GM12872 (cell line): ENCODE results near the gene SMAGP.

Experiments used
- TF ChIP-seq, protein P1 (sequence below): IDR thresholded peaks from 3 replicates; pipeline ENCODE4 v1.5.1; 2011; ENCODE audit warnings: low read depth, mild to moderate bottlenecking, low read length, moderate library complexity; ENCODE audit not compliant: insufficient read depth

Gene SMAGP, protein sequence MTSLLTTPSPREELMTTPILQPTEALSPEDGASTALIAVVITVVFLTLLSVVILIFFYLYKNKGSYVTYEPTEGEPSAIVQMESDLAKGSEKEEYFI

DNA sequence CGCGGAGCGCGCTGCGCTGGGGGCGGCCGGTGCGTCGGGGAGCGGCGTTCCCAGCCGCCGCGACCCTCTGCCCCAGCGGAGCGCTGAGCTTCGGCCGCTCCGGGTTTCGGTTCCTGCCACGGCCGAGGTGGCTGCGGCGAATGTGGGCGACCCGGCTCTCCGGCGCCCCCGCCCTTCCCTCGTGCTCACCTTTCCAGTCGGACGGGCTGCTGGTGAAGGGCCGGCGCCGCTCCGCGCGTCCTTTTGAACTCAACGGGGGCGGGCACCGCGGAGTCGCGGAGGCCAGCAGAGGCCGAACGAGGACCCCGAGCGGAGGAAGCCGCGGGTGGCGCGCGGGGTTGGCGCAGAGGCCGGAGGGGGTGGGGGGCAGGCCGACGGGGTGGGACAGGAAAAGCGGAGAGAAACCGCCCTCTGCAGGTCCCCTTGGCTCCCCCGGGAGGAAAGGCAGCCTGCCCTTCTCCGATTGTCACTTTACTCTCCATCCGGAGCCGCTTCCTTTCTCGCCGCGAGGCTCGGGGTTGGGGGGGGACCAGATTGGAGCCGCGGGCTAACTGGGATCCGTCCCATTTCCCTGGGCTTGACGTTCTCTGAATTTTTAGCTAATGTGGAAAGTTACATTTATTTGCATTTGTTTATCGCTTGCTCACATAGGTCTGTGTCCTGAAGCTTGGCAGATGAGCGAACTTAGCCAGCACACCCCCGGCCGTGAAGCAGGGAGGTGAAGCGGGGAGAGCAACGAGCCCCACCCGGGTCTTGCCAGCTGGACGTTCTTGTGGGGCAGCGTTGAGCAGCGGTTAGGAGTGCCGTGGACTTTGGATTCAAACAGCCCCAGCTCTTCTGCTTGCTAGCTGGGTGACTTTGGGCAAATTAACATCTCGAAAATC, at the start of gene SMAGP:
TSS of gene SMAGP (minus strand) at position 349 of the 884 bp plus-strand sequence. CDS start 1,137 bp downstream, outside the sequence.
- TF ChIP-seq, protein P1, sequence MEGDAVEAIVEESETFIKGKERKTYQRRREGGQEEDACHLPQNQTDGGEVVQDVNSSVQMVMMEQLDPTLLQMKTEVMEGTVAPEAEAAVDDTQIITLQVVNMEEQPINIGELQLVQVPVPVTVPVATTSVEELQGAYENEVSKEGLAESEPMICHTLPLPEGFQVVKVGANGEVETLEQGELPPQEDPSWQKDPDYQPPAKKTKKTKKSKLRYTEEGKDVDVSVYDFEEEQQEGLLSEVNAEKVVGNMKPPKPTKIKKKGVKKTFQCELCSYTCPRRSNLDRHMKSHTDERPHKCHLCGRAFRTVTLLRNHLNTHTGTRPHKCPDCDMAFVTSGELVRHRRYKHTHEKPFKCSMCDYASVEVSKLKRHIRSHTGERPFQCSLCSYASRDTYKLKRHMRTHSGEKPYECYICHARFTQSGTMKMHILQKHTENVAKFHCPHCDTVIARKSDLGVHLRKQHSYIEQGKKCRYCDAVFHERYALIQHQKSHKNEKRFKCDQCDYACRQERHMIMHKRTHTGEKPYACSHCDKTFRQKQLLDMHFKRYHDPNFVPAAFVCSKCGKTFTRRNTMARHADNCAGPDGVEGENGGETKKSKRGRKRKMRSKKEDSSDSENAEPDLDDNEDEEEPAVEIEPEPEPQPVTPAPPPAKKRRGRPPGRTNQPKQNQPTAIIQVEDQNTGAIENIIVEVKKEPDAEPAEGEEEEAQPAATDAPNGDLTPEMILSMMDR, result no peak; the same call in 2 of the 3 replicates

DNA sequence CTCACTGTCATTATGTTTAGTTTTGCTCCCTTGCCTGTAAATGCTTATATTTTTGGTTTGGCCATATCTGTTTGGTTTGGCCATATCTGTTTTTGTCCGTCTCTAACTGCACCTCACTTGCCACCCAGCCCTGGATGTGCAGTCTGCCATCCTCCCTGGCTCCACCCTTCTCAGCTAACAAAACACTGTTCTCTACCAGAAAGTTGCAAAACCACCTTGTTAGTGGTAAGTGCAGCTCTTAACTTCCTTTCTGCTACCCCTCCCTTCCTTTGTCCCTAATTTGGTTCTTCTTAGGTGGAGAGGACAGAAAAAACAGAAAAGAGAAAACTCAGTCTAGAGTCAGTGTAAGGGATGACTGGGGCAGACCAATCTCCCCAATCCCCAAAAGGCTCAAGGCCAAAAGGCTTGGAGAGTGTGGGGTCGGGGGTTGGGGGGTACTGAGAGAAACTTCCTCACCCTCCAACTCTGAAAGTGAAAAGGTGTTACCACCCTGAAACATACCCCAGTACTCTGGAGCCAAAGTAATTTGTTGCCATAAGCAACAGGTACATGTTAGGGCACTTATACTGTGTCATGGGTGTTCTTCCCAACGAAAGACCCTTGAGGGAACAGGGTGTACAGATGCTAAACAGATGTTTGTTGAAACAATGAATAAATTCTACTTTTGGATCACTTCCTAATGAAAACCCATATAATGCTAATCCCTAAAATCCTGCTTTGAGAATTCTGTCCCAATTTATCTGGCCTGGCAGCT, 48.8 kb upstream of the SMAGP start:
- TF ChIP-seq, protein P1, result no peak

DNA sequence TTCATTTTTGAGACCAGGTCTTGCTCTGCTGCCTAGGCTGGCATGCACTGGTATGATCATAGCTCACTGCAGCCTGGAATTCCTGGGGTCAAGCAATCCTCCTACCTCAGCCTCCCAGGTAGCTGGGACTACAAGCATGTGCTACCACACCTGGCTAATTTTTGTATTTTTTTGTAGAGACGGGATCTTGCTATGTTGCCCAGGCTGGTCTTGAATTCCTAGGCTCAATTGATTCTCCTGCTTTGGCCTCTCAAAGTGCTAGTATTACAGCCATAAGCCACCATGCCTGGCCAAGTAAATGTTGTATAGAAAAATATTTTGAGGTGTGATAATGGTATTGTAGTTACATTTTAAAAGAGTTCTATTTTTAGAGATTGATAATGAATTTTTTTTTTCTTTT, 41.2 kb upstream of the SMAGP start:
- TF ChIP-seq, protein P1, result no peak

DNA sequence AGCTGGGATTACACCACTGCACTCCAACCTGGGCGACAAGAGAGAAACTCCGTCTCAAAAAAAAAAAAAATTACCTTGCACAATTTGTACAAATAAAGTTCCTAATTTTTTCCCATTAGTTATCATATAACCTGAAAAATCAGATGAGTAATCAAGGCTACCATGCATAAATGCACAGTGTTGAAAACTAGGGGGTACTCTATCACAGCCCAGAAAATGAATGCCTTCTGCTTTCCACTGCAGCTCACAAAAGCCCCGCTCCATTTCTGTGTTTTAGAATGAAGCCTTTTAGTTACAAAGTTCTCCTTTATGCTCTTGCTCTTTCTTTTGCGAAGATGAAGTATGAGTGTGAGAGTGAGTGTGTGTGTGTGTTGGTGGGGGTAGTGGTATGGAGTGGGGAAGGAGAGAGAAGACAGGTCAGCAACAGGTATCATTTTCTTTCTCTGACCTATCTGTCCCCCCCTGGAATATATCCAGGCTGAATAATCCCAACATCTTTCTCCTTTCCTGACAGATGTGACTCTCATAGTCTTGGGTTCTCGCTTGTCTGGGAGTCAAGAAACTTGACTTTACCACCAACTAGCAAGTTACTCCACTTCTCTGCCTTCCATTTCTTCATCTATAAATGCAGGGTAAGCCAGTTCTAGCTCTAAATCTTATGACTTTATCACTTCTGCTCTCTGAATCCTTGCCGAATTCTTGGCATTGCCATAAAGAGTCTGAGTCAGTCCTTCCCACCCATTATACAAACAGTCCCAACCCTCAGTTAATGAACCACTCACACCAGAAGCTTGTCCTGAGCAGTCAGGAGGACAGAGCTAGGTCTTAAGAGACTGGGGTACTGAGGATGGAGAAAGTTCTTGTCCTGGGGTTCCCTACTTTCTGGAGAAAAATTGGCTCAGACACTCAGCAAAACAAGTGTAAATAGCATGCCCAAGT, 37.7 kb upstream of the SMAGP start:
- TF ChIP-seq, protein P1, result no peak

DNA sequence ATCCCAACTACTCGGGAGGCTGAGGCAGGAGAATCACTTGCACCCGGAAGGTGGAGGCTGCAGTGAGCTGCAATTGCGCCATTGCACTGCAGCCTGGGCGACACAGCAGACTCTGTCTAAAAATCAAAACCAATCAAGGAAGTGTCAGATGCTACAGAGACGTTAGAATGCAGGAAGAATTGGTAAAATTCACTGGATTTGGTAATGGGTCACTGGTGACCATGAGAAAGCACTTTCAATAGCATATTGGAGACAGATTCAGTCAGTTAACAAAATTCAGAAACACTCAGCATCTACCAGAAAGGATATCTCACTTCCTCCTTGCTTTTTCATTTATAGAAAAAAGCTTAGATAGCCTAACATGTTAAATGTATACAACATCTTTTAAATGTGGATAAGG, 36.3 kb upstream of the SMAGP start:
- TF ChIP-seq, protein P1, result no peak

DNA sequence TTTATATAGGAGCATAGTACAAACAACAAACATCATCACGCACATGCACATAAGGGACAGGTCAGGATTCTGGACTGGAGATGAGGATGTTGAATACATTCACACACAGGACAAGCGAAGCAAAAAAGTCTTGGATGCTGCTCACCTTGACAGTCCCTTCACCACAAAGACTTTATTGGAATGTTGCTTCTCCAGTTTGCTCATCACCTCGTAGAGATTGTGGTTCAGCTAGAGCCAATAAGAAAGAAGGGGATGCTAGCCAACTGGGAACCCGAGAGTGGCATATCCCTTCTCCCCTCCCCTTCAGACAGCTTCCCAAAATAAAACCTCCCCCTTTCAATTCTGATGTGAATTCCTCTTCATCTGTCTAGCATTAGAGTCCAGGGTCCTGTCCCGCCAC, 25.4 kb upstream of the SMAGP start:
- TF ChIP-seq, protein P1, result no peak

DNA sequence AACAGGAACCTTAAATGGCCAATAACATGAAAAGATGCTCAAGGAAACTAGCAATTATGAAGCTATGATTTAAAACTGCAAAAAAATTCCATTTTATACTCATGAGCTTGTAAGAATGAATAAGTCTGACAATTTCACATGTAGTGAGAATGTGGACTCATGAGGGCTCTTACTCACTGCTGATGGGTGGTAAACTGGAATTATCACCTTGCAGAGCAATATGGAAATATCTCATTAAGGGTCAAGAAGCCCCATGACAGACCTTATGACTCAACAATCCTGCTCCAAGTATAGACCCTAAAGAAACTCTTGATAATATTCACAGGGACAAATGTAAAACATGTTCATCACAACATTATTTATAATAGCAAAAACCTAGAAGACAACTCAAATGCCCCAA, 23.5 kb upstream of the SMAGP start:
- TF ChIP-seq, protein P1, result no peak
